Adipose tissue (tissue), 3 donors: ENCODE data around the gene USP5. TPM values are rescaled to one million over a fixed set of nuclear protein-coding genes. Genes with fewer than 3 reads are reported as not detected.

Experiments
- H3K27ac ChIP-seq: one replicate; pipeline ENCODE4 v1.5.1; 2013; ENCODE audit warnings: low read depth, low read length
- whole genome bisulfite sequencing, 3 donors: extraction: QIAGEN DNeasy Blood & Tissue Kit; methylation state at CpG; one replicate each; pipeline ENCODE4 v1.1.7; 2013; 5-methylcytosine and 5-hydroxymethylcytosine counted together
- polyA plus RNA-seq, 3 donors: library from polyadenylated mRNA; stranded (reverse); fragments of 200-250 nt; gene quantifications; one replicate each; pipeline ENCODE4 v1.2.3, GENCODE V29; 2013
- donor health status: healthy with polysubstance abuse.
- donor health status: Bipolar disorder and iron deficiency.
- donor health status: healthy.

Gene USP5
- polyA plus RNA-seq, 3 donors: 14.7 to 32.5 (median 28.5) TPM

DNA sequence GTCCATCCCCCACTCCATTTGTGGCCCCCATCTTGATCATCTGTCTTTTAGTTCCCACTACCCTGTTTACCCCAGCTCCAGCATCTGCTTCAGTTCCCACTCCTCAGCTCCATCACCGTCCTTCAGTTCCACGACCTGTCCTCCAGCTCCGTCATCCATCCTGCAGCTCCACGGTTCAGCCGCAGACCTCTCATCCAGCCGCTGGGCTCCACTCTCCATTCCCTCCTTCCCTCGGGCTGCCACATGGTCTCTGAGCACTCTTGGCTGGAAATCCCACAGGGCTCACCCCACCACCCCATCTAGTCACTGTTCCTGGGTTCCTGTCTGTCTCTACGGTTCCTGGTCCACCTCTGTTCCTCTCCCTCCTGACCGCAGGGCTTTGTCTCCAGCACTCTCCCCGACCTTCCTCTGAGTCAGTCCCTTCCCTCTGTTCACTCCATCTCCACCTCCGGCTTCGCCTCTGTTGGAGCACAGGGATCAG is 27.0 kb upstream of the USP5 start:
- WGBS, 3 donors: 34 to 57% (median 56%) methylated on average over 12 of the region's 12 CpGs
- no peak overlapping the region for H3K27ac ChIP-seq

DNA sequence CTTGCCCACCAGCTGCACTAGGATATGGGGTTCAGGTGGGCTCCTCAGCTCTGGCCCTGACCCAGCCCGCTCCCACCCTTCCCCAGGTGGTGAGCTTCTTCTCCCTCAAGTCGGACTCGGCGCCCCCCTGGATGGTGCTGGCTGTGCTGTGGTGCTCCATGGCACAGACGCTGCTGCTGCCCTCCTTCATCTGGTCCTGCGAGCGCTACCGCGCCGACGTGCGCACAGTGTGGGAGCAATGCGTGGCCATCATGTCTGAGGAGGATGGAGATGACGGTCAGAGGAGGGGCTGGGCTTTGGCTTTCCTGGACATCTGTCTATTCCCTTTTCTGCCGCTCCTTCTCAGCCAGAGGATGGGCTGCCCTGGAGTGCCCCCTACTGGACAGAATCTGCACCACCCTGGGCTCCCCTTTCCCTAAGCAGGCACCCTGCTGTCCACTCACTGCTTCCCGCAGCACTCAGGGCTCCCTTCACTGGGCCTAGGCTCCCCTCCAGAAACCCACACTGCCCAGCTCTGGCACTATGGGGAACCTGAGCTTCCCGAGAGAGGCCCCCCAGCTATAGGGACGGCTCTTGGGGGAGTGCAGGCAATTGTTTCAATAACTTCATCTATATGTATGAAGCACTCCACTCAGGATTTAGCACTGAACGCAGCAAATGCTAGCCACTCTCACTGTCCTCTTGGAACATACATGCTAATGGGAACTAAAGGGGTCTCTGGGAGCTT is 26.4 kb upstream of the USP5 start:
- H3K27ac ChIP-seq: no peak overlapping the region
- 10 to 19% (median 16%) methylated on average over 19 of the region's 19 CpGs for WGBS, 3 donors

DNA sequence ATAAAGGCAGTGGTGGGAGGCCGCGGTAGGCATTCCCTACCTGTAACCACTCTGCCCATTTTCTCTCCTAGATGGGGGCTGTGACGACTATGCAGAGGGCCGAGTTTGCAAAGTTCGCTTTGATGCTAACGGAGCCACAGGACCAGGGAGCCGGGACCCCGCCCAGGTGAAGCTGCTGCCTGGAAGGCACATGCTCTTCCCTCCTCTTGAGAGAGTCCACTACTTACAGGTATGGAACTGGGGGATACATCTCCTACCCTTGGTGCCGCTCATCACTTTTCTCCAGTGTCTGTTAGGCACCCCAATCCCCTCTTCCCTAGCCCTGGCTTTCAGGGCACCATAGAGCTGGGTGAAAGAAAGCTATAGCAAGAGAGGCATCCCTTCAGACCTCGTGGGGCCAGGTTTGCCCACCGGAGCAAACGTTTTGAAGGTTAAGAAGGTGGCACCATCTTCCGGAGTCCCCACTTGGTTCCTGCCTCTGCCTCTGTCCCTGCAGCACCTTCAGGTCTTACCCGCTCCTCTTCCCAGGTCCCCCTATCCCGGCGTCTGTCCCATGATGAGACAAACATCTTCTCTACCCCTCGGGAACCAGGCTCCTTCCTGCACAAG is 25.7 kb upstream of the USP5 start:
- WGBS, 3 donors: 69 to 84% (median 83%) methylated on average over 17 of the region's 17 CpGs
- no peak overlapping the region for H3K27ac ChIP-seq

DNA sequence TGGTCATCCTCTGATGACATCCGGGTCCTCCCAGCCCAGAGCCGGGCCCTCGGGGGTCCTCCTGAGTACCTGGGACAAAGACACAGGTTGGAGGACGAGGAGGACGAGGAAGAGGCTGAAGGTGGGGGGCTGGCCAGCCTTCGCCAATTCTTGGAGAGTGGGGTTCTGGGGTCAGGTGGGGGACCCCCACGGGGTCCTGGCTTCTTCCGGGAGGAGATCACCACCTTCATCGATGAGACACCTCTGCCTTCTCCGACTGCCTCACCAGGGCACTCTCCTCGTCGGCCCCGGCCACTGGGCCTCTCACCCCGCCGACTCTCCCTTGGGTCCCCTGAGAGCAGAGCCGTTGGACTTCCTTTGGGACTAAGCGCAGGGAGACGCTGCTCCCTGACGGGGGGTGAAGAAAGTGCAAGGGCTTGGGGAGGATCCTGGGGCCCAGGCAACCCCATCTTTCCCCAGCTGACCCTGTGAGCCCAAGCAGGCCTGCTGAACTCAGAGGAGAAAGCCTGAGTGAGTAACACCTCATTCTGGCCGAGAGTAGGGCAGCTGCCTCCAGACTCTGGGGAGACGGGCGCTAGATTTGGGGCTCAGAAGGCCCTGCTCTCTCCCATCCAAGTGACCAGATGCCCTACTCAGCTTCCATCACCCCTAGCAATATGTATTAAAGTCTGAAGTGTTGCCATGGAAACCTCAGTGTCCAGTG is 25.1 kb upstream of the USP5 start:
- H3K27ac ChIP-seq: no peak overlapping the region
- WGBS, 3 donors: 72 to 79% (median 77%) methylated on average over 22 of the region's 22 CpGs

DNA sequence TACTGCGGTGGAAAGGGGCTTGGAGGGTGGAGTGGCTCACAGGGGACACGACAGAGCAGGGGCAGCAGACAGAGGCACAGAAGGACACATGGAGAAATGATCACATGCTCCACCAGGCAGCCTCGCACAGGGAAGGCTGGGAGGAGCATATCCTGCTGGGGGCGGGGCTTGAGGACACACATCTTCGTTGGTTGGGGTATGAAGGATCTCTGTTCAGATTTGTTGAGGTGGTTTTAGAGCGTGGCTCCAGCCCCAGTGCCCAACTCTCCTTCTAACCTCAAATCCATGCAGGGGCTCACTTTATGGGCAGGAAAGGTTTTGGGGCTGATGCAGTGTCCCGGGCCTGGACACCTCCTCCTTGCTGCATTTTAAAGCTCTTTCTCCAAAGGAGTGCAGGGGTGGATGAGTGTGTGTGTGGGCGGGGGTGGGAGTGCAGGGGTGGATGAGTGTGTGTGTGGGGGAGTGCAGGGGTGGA is 24.5 kb upstream of the USP5 start:
- 10 to 17% (median 11%) methylated on average over 8 of the region's 8 CpGs for WGBS, 3 donors
- H3K27ac ChIP-seq: no peak overlapping the region

DNA sequence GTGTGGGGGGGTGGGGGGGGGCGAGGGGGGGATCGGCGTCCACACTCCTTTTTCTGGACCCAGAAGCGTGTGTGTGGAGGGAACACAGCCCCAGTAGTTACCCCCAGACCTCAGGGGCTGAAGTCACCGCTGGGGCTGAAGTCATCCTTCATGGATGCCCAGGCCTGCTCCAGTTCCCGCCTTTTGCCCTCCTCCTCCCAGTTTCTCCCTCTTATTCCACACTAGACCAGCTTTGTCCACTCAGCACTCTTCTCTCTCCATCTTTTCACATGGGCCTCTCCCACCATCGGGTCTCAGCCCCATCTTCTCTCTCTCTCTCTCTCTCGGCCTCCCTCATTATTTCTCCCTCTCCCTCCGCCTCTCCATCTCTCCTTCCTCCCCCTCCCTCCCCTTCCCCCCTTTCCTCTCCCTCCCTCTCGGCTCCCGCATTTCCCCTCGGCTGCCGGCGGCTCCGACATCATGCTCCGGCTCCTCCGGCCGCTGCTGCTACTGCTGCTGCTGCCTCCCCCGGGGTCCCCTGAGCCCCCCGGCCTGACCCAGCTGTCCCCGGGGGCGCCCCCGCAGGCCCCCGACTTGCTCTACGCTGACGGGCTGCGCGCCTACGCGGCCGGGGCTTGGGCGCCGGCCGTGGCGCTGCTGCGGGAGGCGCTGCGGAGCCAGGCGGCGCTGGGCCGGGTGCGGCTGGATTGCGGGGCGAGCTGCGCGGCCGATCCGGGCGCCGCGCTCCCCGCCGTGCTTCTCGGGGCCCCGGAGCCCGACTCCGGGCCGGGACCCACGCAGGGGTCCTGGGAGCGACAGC is 23.8 kb upstream of the USP5 start, which contains the start of gene P3H3:
Gene P3H3 (plus strand): TSS at position 426 of the 799 bp plus-strand sequence. CDS start 34 bp downstream, at position 460.
- WGBS, 3 donors: 1% methylated on average over 55 to 60 of the region's 60 CpGs
- no peak within 1 kb of the TSS for H3K27ac ChIP-seq

DNA sequence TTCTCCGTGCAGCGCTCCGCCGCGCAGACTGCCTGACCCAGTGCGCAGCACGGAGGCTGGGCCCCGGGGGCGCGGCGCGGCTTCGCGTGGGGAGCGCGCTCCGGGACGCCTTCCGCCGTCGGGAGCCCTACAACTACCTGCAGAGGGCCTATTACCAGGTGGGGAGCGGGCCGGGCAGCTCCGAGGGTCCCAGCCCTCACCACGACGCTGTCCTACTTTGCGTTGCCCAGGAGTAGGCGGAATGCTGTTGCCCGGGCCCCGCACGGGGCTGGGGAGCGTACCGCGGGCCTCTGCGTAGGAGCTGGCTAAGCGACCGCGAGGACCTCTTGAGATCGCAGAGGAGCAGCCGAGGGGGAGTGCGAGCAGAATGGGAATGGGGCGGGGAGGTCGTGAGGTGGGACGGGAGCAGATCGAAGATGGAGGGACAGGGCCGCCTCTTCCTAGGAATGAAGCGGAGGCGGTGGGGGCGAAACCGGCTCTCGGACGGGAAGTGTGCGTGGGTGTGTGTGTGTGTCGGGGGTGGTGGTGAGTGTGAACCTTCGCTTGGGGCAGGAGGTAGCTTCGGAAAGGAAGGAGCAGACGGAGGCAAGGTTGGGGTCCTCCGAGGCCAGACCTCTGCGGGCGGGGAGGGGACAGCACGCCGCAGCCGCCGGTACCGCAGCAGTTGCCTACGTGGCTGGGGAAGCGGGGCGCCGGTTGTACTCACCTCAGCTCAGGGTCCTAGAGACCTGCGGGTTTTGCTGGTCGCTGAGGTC is 23.0 kb upstream of the USP5 start:
- 0 to 1% (median 0%) methylated on average over 66 to 71 of the region's 71 CpGs for WGBS, 3 donors
- no peak overlapping the region for H3K27ac ChIP-seq

DNA sequence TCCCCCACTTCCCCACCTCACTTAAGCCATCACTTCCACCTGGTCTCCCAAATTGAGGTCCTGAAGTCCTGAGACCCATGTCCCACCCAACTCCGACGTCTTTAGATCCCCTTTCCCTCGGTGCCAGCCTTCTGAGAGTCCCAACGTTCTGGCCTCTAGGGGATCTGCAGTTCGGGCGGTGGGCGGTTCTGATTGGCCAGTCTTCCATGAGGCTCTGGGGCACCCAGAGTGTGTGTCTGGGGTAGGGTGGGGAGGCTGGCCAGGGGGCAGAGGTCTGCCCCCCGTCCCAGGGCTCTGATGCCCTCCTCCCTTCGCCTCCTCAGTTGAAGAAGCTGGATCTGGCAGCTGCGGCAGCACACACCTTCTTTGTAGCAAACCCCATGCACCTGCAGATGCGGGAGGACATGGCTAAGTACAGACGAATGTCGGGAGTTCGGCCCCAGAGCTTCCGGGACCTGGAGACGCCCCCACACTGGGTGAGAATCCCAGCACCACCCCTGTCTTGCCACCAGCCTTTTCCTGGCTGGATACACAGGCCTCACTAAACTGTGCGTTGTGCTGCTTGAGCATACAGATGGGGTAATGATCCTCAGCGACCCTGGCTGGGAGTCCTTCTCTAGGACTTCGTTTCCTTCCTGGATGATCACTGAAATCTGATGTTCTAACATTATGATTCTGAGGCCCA is 22.3 kb upstream of the USP5 start:
- 38 to 51% (median 47%) methylated on average over 19 of the region's 19 CpGs for WGBS, 3 donors
- no peak overlapping the region for H3K27ac ChIP-seq

DNA sequence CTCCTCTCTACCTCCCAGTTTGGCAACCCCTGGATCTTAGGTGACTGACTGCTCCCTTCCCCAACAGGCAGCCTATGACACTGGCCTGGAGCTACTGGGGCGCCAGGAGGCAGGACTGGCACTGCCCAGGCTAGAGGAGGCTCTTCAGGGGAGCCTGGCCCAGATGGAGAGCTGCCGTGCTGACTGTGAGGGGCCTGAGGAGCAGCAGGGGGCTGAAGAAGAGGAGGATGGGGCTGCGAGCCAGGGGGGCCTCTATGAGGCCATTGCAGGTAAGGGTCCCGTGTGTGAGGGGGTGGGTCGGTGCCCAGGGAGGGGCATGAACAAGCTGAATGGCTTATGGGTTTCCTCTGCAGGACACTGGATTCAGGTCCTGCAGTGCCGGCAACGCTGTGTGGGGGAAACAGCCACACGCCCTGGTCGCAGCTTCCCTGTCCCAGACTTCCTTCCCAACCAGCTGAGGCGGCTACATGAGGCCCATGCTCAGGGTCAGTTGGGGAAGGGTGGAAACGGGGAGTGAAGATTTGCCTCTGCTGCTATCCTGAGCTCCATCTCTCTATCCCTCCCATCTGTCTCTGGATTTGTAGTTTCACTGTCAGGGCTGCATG is 21.6 kb upstream of the USP5 start:
- 67 to 91% (median 73%) methylated on average over 11 of the region's 11 CpGs for WGBS, 3 donors
- no peak overlapping the region for H3K27ac ChIP-seq

DNA sequence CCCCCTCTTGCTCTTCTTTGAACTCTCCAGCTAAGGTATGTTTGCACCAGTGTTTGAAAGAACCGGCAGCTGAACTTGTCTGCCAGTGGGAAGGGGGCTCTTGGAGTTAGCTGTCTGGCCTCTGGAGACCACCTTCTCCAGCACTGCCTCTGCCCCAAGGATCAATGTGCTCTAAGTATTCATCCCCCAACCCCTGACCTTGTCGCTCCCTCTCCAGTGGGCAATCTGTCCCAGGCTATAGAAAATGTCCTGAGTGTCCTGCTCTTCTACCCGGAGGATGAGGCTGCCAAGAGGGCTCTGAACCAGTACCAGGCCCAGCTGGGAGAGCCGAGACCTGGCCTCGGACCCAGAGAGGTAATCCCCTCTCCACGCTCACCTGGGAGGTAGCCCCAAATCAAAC is 21.0 kb upstream of the USP5 start:
- no peak overlapping the region for H3K27ac ChIP-seq
- 91 to 94% (median 93%) methylated on average over 6 of the region's 6 CpGs for WGBS, 3 donors

DNA sequence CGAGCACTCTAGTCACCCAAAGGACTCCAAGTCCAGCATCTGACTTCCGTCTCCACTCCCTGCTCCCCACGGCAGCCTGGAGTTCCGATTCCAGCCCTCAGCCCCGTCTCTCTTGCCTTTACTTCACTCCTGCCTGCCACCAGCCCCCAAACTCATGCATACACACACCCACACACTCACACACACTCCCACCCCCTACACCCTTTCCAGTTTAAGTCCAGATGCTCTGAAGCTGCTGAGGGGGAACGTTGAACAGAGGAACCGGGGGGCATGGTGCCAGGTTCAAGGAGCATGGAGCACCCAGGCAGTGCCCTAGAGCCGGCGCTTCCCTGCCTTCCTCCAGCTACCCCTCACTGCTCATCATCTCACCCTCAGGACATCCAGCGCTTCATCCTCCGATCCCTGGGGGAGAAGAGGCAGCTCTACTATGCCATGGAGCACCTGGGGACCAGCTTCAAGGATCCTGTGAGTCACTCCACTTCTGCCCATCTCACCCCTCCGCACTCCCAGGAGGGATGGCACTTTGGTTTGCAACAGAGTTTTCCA is 20.4 kb upstream of the USP5 start:
- no peak overlapping the region for H3K27ac ChIP-seq
- WGBS, 3 donors: 86 to 92% (median 88%) methylated on average over 12 of the region's 12 CpGs

DNA sequence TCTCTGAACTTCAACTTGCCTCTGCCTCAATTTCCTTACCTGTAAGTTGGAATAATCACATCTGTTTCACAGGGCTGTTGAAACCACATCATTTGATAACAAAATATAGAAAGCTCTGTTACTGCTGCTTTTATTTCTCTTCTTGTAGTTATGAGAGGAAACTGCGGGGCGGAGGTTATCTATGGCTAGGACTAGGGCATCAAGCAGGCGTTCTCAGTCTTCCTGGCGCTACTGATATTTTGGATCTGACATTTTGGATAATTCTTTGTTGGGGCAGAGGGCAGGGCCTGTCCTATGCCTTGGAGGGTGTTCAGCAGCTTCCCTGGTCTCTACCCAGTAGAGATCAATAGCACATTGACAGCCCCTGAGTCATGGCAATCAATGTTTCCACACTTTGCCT is 19.8 kb upstream of the USP5 start:
- WGBS, 3 donors: 92 to 96% (median 92%) methylated on average over 4 of the region's 4 CpGs
- no peak overlapping the region for H3K27ac ChIP-seq

DNA sequence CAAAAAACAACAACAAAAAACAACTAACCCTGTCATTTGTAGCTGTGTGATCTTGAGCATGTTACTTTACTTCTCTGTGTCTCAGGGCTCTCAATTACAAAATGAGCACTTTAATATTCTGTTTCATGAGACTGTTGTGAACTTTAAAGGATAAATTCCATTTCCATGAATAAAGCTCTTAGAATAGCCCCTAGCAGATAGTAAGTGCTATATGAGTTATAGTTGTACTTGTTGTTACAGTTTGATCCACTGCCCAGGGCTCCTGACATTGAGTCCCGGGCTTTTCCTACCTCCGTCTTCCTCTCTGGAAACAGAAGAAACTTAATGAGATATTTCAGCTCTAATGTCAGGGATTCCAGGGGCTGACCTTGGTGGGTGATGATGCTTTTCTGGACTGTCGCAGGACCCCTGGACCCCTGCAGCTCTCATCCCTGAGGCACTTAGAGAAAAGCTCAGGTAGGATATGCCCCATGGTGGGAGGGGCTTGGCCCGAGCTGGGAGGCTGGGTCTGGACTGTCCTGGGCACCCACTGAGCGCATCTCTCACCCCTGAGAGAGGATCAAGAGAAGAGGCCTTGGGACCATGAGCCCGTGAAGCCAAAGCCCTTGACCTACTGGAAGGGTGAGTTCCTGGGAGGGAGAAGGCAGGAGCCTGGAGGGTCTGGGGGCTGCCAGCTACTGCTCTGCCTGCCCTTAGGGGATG is 18.6 kb upstream of the USP5 start:
- 86 to 89% (median 88%) methylated on average over 6 of the region's 6 CpGs for WGBS, 3 donors

DNA sequence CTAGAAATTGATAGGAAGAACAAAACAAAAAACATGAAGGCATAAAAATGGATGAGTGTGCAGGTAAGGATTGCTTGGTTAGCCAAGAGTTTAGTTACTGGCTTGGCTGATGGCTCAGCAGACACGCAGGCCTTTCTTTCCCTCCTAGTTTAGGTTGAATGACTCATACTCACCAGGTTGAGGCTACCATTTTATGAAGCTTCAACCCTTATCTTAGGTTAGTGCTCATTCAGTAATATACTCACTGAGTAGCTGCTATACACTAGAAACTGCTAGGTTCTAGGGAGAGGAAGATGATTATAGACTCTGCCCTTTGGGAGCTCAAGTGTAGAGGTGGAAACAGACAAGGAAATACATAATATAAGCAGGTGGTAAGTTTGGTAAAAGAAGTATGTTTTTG is 17.7 kb upstream of the USP5 start:
- H3K27ac ChIP-seq: no peak overlapping the region
- WGBS, 3 donors: 77 to 100% (median 77%) methylated on average over 1 of the region's 1 CpG

More for the DNA sequence above, 18.6 kb upstream of the USP5 start:
- no peak overlapping the region for H3K27ac ChIP-seq

DNA sequence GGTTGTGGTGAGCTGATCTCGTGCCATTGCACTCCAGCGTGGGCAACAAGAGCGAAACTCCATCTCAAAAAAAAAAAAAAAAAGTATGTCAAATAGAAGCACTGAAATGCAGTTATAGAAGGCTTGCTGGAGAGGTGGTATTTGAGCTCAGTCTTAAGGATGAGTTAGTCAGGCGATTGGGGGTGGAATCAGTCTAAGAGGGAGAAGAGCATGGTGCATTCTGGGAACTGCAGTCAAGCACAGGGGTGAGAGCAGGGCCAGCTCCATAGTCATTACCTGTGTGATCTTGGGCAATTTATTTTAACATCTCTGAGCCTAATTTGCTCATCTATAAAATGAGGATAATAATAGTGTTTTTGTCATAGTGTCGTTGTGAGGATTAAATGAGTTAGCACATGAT is 17.1 kb upstream of the USP5 start:
- no peak overlapping the region for H3K27ac ChIP-seq
- WGBS, 3 donors: 77 to 82% (median 77%) methylated on average over 5 of the region's 5 CpGs

DNA sequence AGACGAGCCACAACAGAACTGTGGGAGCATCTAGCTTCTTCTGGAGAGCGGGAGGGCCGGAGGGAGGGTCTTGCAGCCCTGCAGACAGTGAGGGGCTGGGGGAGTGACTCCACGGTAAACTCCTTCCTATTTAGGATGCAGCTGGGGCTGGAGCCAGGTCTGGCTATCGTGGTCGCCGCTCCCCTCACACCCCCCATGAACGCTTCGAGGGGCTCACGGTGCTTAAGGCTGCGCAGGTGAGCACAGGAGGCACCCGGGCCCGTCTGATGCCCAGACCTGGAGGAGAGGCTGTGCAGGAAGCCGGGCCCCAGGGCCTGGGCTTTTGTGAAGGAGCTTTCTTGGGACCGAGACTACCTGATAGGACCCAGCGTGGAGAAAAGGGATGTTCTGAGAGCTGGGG is 15.1 kb upstream of the USP5 start:
- H3K27ac ChIP-seq: no peak overlapping the region
- WGBS, 3 donors: 85 to 95% (median 92%) methylated on average over 16 of the region's 16 CpGs
